H1 (cell line): ENCODE data around the gene PRTG. TPM values are rescaled to one million over a fixed set of nuclear protein-coding genes. Genes with fewer than 3 reads are reported as not detected.

ENCODE experiments used
- CEBPB ChIP-seq: IDR thresholded peaks from 2 replicates; pipeline ENCODE4 v1.6.1; 2012; ENCODE audit warnings: low read depth, low read length
- CHD7 ChIP-seq: fragments of 300-600 bp; sonication (generic); IDR thresholded peaks from 2 replicates; pipeline ENCODE4 v1.7.1; 2012; ENCODE audit warnings: low read length, moderate library complexity, mild to moderate bottlenecking, inconsistent platforms; ENCODE audit not compliant: insufficient replicate concordance
- polyA plus RNA-seq, 7 experiments: library from polyadenylated mRNA; depleted of rRNA in 3 of 7; stranded (reverse) in 5 of 7; unstranded in 2 of 7; fragments of >200 nt in 5 of 7; fragments of 200-250 nt in 2 of 7; gene quantifications; 1 replicate in 5 of 7; 2 replicates in 1 of 7; 4 replicates in 1 of 7; pipeline versions ENCODE4 v1.2.1 to v1.2.3, GENCODE V29; 2011 to 2013; ENCODE audit warnings: missing spikeins in 2 of 7, mixed read lengths in 2 of 7
- total RNA-seq: library from RNA; stranded (reverse); fragmentation: NEBNext Ultra II Directional; extraction: Animal tissue kit (Norgen Biotek cat#: 25700); gene quantifications from 2 replicates; pipeline ENCODE4 v1.2.1, GENCODE V29; 2021
- TF ChIP-seq, protein P1 (sequence below): IDR thresholded peaks from 2 replicates; pipeline ENCODE4 v1.6.1; 2012; ENCODE audit warnings: low read length, inconsistent platforms

PRTG gene
- total and polyA plus RNA-seq, 2 of the 8 experiments (the other 6 are each of a cell fraction or from before 2014, with no cell fraction given) = 3.1 to 3.2 TPM

- TF ChIP-seq CHD7 = peak; percentile 74
- TF ChIP-seq, protein P1, sequence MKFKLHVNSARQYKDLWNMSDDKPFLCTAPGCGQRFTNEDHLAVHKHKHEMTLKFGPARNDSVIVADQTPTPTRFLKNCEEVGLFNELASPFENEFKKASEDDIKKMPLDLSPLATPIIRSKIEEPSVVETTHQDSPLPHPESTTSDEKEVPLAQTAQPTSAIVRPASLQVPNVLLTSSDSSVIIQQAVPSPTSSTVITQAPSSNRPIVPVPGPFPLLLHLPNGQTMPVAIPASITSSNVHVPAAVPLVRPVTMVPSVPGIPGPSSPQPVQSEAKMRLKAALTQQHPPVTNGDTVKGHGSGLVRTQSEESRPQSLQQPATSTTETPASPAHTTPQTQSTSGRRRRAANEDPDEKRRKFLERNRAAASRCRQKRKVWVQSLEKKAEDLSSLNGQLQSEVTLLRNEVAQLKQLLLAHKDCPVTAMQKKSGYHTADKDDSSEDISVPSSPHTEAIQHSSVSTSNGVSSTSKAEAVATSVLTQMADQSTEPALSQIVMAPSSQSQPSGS = no peak
- TF ChIP-seq CEBPB = 0 out of 2 replicates have a peak, but pooled peaks have one; percentile 33
Measured at GRCh38 chr15:55661428-55661827, 81.5 kb downstream of the PRTG start (continued).
